IMR-90 (cell line): ENCODE results near the gene TTC16. TPM values are rescaled to one million over a fixed set of nuclear protein-coding genes. Genes with fewer than 3 reads are reported as not detected.

Experiments
- ATAC-seq: fragments of 200-7000 bp; cut with Tn5 transposase; 2 replicates; pipeline ENCODE4 v1.9.1; 2020; ENCODE audit warnings: low read depth, mild to moderate bottlenecking, moderate library complexity
- BruUV-seq: library from RNA; stranded (reverse); fragments of 400-500 nt; replicated peaks from 2 replicates; lab custom pipeline; 2021; lab: Mats Ljungman, UMichigan
- CTCF ChIA-PET: fragments of 300-600 bp; formaldehyde crosslinking; extraction: SDS; loops from one replicate; lab custom pipeline; 2021; ENCODE audit warnings: antibody characterized with exemption; lab: Yijun Ruan, JAX
- POLR2A ChIA-PET: fragments of 300-600 bp; sonication (Branson Sonifier 250); formaldehyde crosslinking; loops from one replicate; lab custom pipeline; 2022; ENCODE audit warnings: antibody characterized with exemption; ENCODE audit not compliant: unreplicated experiment; lab: Charles Lee
- DNase-seq: peaks from one replicate; pipeline ENCODE4 v3.0.0; 2013
- H2AFZ ChIP-seq: replicated peaks from 2 replicates; pipeline ENCODE3; 2013; ENCODE audit warnings: low read length, mild to moderate bottlenecking; ENCODE audit not compliant: poor library complexity
- H2AK5ac ChIP-seq: 2 replicates; pipeline ENCODE4 v1.6.1; 2013; ENCODE audit warnings: low read depth, low read length, inconsistent platforms
- H2AK9ac ChIP-seq: replicated peaks from 2 replicates; pipeline ENCODE3; 2013; ENCODE audit warnings: mild to moderate bottlenecking, low read depth, low read length, moderate library complexity; ENCODE audit not compliant: poor library complexity
- H2BK120ac ChIP-seq: 2 replicates; pipeline ENCODE4 v1.6.1; 2013; ENCODE audit warnings: low read depth, low read length, inconsistent platforms
- H2BK15ac ChIP-seq: 3 replicates; pipeline ENCODE4 v1.6.1; 2013; ENCODE audit warnings: low read depth, low read length, inconsistent platforms
- H2BK20ac ChIP-seq: 2 replicates; pipeline ENCODE4 v1.6.1; 2013; ENCODE audit warnings: low read depth, mild to moderate bottlenecking, inconsistent platforms, low read length, moderate library complexity
- H2BK5ac ChIP-seq: 2 replicates; pipeline ENCODE4 v1.6.1; 2013; ENCODE audit warnings: mild to moderate bottlenecking, low read depth, low read length, inconsistent platforms; ENCODE audit not compliant: poor library complexity, severe bottlenecking
- H3K14ac ChIP-seq: replicated peaks from 2 replicates; pipeline ENCODE4 v1.6.1; 2013; ENCODE audit warnings: low read depth, low read length, inconsistent platforms
- H3K18ac ChIP-seq: 2 replicates; pipeline ENCODE4 v1.6.1; 2013; ENCODE audit warnings: low read depth, low read length, control low read depth
- H3K23ac ChIP-seq: 2 replicates; pipeline ENCODE4 v1.6.1; 2013; ENCODE audit warnings: low read depth, low read length, inconsistent platforms
- H3K27ac ChIP-seq: 2 replicates; pipeline ENCODE4 v1.5.1; 2013; ENCODE audit warnings: mild to moderate bottlenecking, control low read depth, low read length; ENCODE audit not compliant: insufficient read depth
- H3K27me3 ChIP-seq: 2 replicates; pipeline ENCODE4 v1.6.1; 2013; ENCODE audit warnings: low read length; ENCODE audit not compliant: control insufficient read depth, insufficient read depth
- H3K36me3 ChIP-seq: 2 replicates; pipeline ENCODE4 v1.6.1; 2013; ENCODE audit warnings: low read length, mixed read lengths; ENCODE audit not compliant: control insufficient read depth, insufficient read depth
- H3K4ac ChIP-seq: 2 replicates; pipeline ENCODE4 v1.6.1; 2013; ENCODE audit warnings: low read depth, low read length, inconsistent platforms
- H3K4me1 ChIP-seq: 2 replicates; pipeline ENCODE4 v1.6.1; 2013; ENCODE audit warnings: low read length, mixed read lengths; ENCODE audit not compliant: control insufficient read depth, insufficient read depth
- H3K4me2 ChIP-seq: 2 replicates; pipeline ENCODE4 v1.6.1; 2013; ENCODE audit warnings: low read depth, mild to moderate bottlenecking, control low read depth, low read length, moderate library complexity
- H3K4me3 ChIP-seq: 2 replicates; pipeline ENCODE4 v1.5.1; 2013; ENCODE audit warnings: low read depth, mild to moderate bottlenecking, control low read depth, low read length, moderate library complexity; ENCODE audit not compliant: insufficient read depth
- H3K56ac ChIP-seq: 2 replicates; pipeline ENCODE4 v1.6.1; 2013; ENCODE audit warnings: low read length, inconsistent platforms; ENCODE audit not compliant: insufficient read depth; ENCODE audit errors: extremely low read depth
- H3K79me1 ChIP-seq, 2 experiments: 2 replicates each; pipeline ENCODE4 v1.6.1; 2013; ENCODE audit warnings: low read length in 2 of 2, inconsistent platforms in 1 of 2, low read depth in 1 of 2
- H3K9ac ChIP-seq: 2 replicates; pipeline ENCODE4 v1.6.1; 2013; ENCODE audit warnings: low read depth, low read length, control low read depth
- H3K9me1 ChIP-seq: 2 replicates; pipeline ENCODE4 v1.6.1; 2013; ENCODE audit warnings: low read length, inconsistent platforms; ENCODE audit not compliant: insufficient read depth
- H3K9me3 ChIP-seq: 2 replicates; pipeline ENCODE4 v1.6.1; 2013; ENCODE audit warnings: low read length; ENCODE audit not compliant: control insufficient read depth, insufficient read depth
- H4K20me1 ChIP-seq: 2 replicates; pipeline ENCODE4 v1.6.1; 2013; ENCODE audit warnings: low read length, inconsistent platforms; ENCODE audit not compliant: insufficient read depth
- H4K5ac ChIP-seq: 2 replicates; pipeline ENCODE4 v1.6.1; 2013; ENCODE audit warnings: mild to moderate bottlenecking, low read depth, low read length, control low read depth
- H4K8ac ChIP-seq, 2 experiments: 2 replicates each; pipeline ENCODE4 v1.6.1; 2013; ENCODE audit warnings: low read depth in 2 of 2, low read length in 2 of 2, control low read depth in 1 of 2, inconsistent platforms in 1 of 2
- H4K91ac ChIP-seq: 2 replicates; pipeline ENCODE4 v1.6.1; 2013; ENCODE audit warnings: low read depth, low read length, inconsistent platforms; ENCODE audit not compliant: insufficient read depth
- CEBPB ChIP-seq: IDR thresholded peaks from 2 replicates; pipeline ENCODE4 v1.6.1; 2012; ENCODE audit warnings: low read depth, low read length, improper control_type of control experiment
- CHD1 ChIP-seq: IDR thresholded peaks from 2 replicates; pipeline ENCODE4 v1.6.1; 2012; ENCODE audit warnings: low read depth, low read length, improper control_type of control experiment
- CTCF ChIP-seq: conservative IDR thresholded peaks from 2 replicates; pipeline ENCODE4 v1.5.1; 2012; ENCODE audit warnings: mild to moderate bottlenecking, low read depth, low read length, improper control_type of control experiment
- ELK1 ChIP-seq: fragments of 150-350 bp; IDR thresholded peaks from 2 replicates; pipeline ENCODE4 v1.6.1; 2016; ENCODE audit warnings: low read depth, mild to moderate bottlenecking, low read length, moderate library complexity, borderline replicate concordance
- FOS ChIP-seq: fragments of 150-350 bp; IDR thresholded peaks from 2 replicates; pipeline ENCODE4 v1.6.1; 2016; ENCODE audit warnings: low read depth, low read length
- MAZ ChIP-seq: IDR thresholded peaks from 2 replicates; pipeline ENCODE4 v1.6.1; 2012; ENCODE audit warnings: low read depth, mild to moderate bottlenecking, low read length, improper control_type of control experiment, moderate library complexity, borderline replicate concordance
- MXI1 ChIP-seq: IDR thresholded peaks from 2 replicates; pipeline ENCODE4 v1.6.1; 2012; ENCODE audit warnings: low read depth, mild to moderate bottlenecking, low read length, moderate library complexity, borderline replicate concordance
- NFE2L2 ChIP-seq: fragments of 150-350 bp; IDR thresholded peaks from 2 replicates; pipeline ENCODE4 v1.6.1; 2016; ENCODE audit warnings: low read depth, mild to moderate bottlenecking, low read length
- POLR2A ChIP-seq: IDR thresholded peaks from 2 replicates; pipeline ENCODE4 v1.6.1; 2012; ENCODE audit warnings: mild to moderate bottlenecking, low read depth, low read length
- SMC3 ChIP-seq: fragments of 150-350 bp; IDR thresholded peaks from 2 replicates; pipeline ENCODE4 v1.6.1; 2016; ENCODE audit warnings: low read depth, mild to moderate bottlenecking, antibody characterized with exemption, low read length, moderate library complexity
- WGBS, 2 experiments: methylation state at CpG; one replicate each; pipeline versions ENCODE4 v1.1.5 to v1.1.7; 2013; ENCODE audit warnings: missing lambda C conversion rate in 2 of 2; ENCODE audit not compliant: insufficient read length in 1 of 2; ENCODE audit errors: extremely low coverage in 2 of 2; 5-methylcytosine and 5-hydroxymethylcytosine counted together
- dilution Hi-C: fragments of 300-500 bp; cut with HindIII; formaldehyde crosslinking; loops from one replicate; pipeline ENCODE4 v1.14.3; 2018; ENCODE audit warnings: low sequenced_read_pairs; ENCODE audit not compliant: unreplicated experiment
- in situ Hi-C: fragments of 300-500 bp; cut with MboI; formaldehyde crosslinking; loops from 3 replicates; pipeline ENCODE4 v1.14.3; 2019; ENCODE audit warnings: low sequenced_read_pairs, inconsistent platforms, mixed read lengths
- intact Hi-C: fragments of 100-400 bp; cut with micrococcal nuclease; formaldehyde crosslinking; loops from 2 replicates; pipeline ENCODE4 v1.10.0; 2022
- polyA plus RNA-seq, 3 experiments: library from polyadenylated mRNA; depleted of rRNA; stranded (reverse); fragments of >200 nt; gene quantifications; 2 replicates each; pipeline ENCODE4 v1.2.3, GENCODE V29; 2012; ENCODE audit warnings: low replicate concordance in 1 of 3
- total RNA-seq: library from RNA; depleted of rRNA; stranded (reverse); fragments of >200 nt; gene quantifications from 2 replicates; pipeline ENCODE4 v1.2.3, GENCODE V29; 2012

Gene TTC16
- total and polyA plus RNA-seq, 2 of the 4 experiments (the other 2 are of a cell fraction): 0.02 TPM; not detected in 1

- TF ChIP-seq MAZ: no peak
These were observed 7.6 kb downstream of the TTC16 start (continued) for GRCh38 chr9:127723444-127723843.

- H2BK5ac ChIP-seq: no peak overlapping the region
- H2BK20ac ChIP-seq: no peak overlapping the region
- POLR2A ChIA-PET: no interaction called here
- H3K14ac ChIP-seq: no peak overlapping the region
- no peak for TF ChIP-seq SMC3
- no peak for TF ChIP-seq MXI1
- TF ChIP-seq CHD1: no peak
- TF ChIP-seq CEBPB: no peak
- no peak for TF ChIP-seq FOS
- TF ChIP-seq ELK1: no peak
- TF ChIP-seq POLR2A: no peak
- no peak for TF ChIP-seq CTCF
- no peak for TF ChIP-seq NFE2L2
- no peak for TF ChIP-seq MAZ
- intact Hi-C loops: no loop called here
- no peaks in the 10 kb centered on the region; the same call in 1 of the 2 replicates for H3K9me1 ChIP-seq
- no peak overlapping the region for H4K5ac ChIP-seq
- H3K4me2 ChIP-seq: no peak overlapping the region
- CTCF ChIA-PET: interaction anchor here (2.6 kb wide), 1 partner anchor 11 kb away, joined by 8 read pairs; the partner anchor contains the start of gene TOR2A
- no peak overlapping the region for H2BK120ac ChIP-seq
- in situ Hi-C loops: no loop called here
- no peak overlapping the region for H4K91ac ChIP-seq
- no peaks in the 10 kb centered on the region for H3K79me1 ChIP-seq
- 58% methylated on average over 6 of the region's 23 CpGs; no CpG with 5 or more reads in 1 of the 2 experiments for WGBS, 2 experiments
- H3K9ac ChIP-seq: no peak overlapping the region
- peaks cover 4% of the 10 kb centered on the region; the same call in 1 of the 2 replicates for H3K27me3 ChIP-seq
- 0 out of 2 replicates have a peak, but pooled peaks cover 1% of the 10 kb centered on the region for H3K4me1 ChIP-seq
- no peak overlapping the region for H3K4ac ChIP-seq
- H3K9me3 ChIP-seq: no peaks in the 10 kb centered on the region
- no peak overlapping the region for H4K8ac ChIP-seq
- H3K18ac ChIP-seq: no peak overlapping the region
- no peak overlapping the region for H3K23ac ChIP-seq
- no peak overlapping the region for H3K56ac ChIP-seq
- no peak overlapping the region for H2AK9ac ChIP-seq
- H4K20me1 ChIP-seq: no peaks in the 10 kb centered on the region
- peak overlapping the region; percentile 34 for H2AFZ ChIP-seq
- no TSS peak for BruUV-seq
- no peak for ATAC-seq
- no peak overlapping the region for H3K27ac ChIP-seq
- dilution Hi-C loops: no loop called here
- no peak overlapping the region for H2BK15ac ChIP-seq
- no peak for DNase-seq
- no peak overlapping the region for H3K4me3 ChIP-seq
- no peaks in the 10 kb centered on the region for H3K36me3 ChIP-seq
- no peak overlapping the region for H2AK5ac ChIP-seq
These were observed 8.1 kb downstream of the TTC16 start for GRCh38 chr9:127724012-127724411.
